HEK293 (cell line): ENCODE measurements around the gene ADGRB3.

Experiments used
- CTCF ChIA-PET: fragments of 350-600 bp; formaldehyde crosslinking; extraction: SDS; loops from one replicate; lab custom pipeline; 2021; ENCODE audit warnings: antibody characterized with exemption; lab: Yijun Ruan, JAX
- POLR2A ChIA-PET: fragments of 300-600 bp; formaldehyde crosslinking; extraction: SDS; loops from one replicate; lab custom pipeline; 2020; ENCODE audit warnings: antibody characterized with exemption, inconsistent platforms; lab: Yijun Ruan, JAX
- H3K27ac ChIP-seq: fragments of 200-500 bp; sonication (Bioruptor generic); 2 replicates; pipeline ENCODE4 v1.5.1; 2014; ENCODE audit warnings: low read depth, low read length, control low read depth, inconsistent platforms; ENCODE audit errors: extremely low read depth
- H3K36me3 ChIP-seq, 2 experiments: fragments of 200-500 bp in 1 of 2; sonication (Bioruptor generic) in 1 of 2; 1 replicate in 1 of 2; 2 replicates in 1 of 2; pipeline ENCODE4 v1.5.1; 2014 to 2017; ENCODE audit warnings: inconsistent platforms in 2 of 2, low read length in 2 of 2; ENCODE audit not compliant: control insufficient read depth in 2 of 2, insufficient read depth in 1 of 2
- H3K4me1 ChIP-seq: fragments of 200-500 bp; sonication (Bioruptor generic); 2 replicates; pipeline ENCODE4 v1.5.1; 2014; ENCODE audit warnings: mild to moderate bottlenecking, low read length, inconsistent platforms; ENCODE audit not compliant: control insufficient read depth, insufficient read depth
- H3K4me3 ChIP-seq: 2 replicates; pipeline ENCODE4 v1.5.1; 2011; ENCODE audit warnings: low read depth, mild to moderate bottlenecking, control low read depth, low read length, moderate library complexity
- H3K9me3 ChIP-seq: fragments of 200-500 bp; sonication (Bioruptor generic); 2 replicates; pipeline ENCODE4 v1.5.1; 2014; ENCODE audit warnings: low read depth, low read length, inconsistent platforms; ENCODE audit not compliant: control insufficient read depth, insufficient read depth
- KLF1 ChIP-seq: fragments of 450-650 bp; formaldehyde crosslinking; IDR thresholded peaks from 2 replicates; pipeline ENCODE4 v1.5.1; 2016; ENCODE audit warnings: missing biosample characterization, missing genetic modification characterization
- OVOL3 ChIP-seq: fragments of 450-650 bp; formaldehyde crosslinking; IDR thresholded peaks from 2 replicates; pipeline ENCODE4 v1.5.1; 2016; ENCODE audit warnings: missing biosample characterization, missing genetic modification characterization
- PRDM1 ChIP-seq: fragments of 450-650 bp; formaldehyde crosslinking; IDR thresholded peaks from 2 replicates; pipeline ENCODE4; 2016; ENCODE audit warnings: missing biosample characterization, missing genetic modification characterization
- ZBTB7A ChIP-seq: fragments of 450-650 bp; formaldehyde crosslinking; IDR thresholded peaks from 2 replicates; pipeline ENCODE4 v1.5.1; 2016; ENCODE audit warnings: low read depth, missing biosample characterization, missing genetic modification characterization
- ZFP41 ChIP-seq: fragments of 450-650 bp; formaldehyde crosslinking; IDR thresholded peaks from 2 replicates; pipeline ENCODE4 v1.5.1; 2016; ENCODE audit warnings: missing biosample characterization, missing genetic modification characterization, borderline replicate concordance
- ZNF214 ChIP-seq: fragments of 450-650 bp; formaldehyde crosslinking; IDR thresholded peaks from 2 replicates; pipeline ENCODE4 v1.5.1; 2017; ENCODE audit warnings: missing biosample characterization, mild to moderate bottlenecking, missing genetic modification characterization, borderline replicate concordance
- ZNF433 ChIP-seq: fragments of 450-650 bp; formaldehyde crosslinking; IDR thresholded peaks from 2 replicates; pipeline ENCODE4 v1.5.1; 2016; ENCODE audit warnings: missing biosample characterization, missing genetic modification characterization, low read depth
- ZNF654 ChIP-seq: fragments of 450-650 bp; formaldehyde crosslinking; IDR thresholded peaks from 2 replicates; pipeline ENCODE4 v1.5.1; 2016; ENCODE audit warnings: low read depth, missing biosample characterization, missing genetic modification characterization
- ZSCAN23 ChIP-seq: fragments of 450-650 bp; formaldehyde crosslinking; IDR thresholded peaks from 2 replicates; pipeline ENCODE4 v1.5.1; 2016; ENCODE audit warnings: missing biosample characterization, missing genetic modification characterization
- TF ChIP-seq, protein P1 (sequence below): fragments of 450-650 bp; formaldehyde crosslinking; conservative IDR thresholded peaks from 2 replicates; pipeline ENCODE4 v1.5.1; 2016; ENCODE audit warnings: low read depth, missing biosample characterization, missing genetic modification characterization
- TF ChIP-seq, protein P2 (sequence below): fragments of 450-650 bp; formaldehyde crosslinking; IDR thresholded peaks from 2 replicates; pipeline ENCODE4 v1.5.1; 2016; ENCODE audit warnings: missing biosample characterization, missing genetic modification characterization
- TF ChIP-seq, protein P3 (sequence below): fragments of 450-650 bp; formaldehyde crosslinking; IDR thresholded peaks from 2 replicates; pipeline ENCODE4 v1.5.1; 2016; ENCODE audit warnings: missing biosample characterization, missing genetic modification characterization
- TF ChIP-seq, protein P4 (sequence below): fragments of 450-650 bp; formaldehyde crosslinking; IDR thresholded peaks from 2 replicates; pipeline ENCODE4 v1.5.1; 2017; ENCODE audit warnings: missing biosample characterization, missing genetic modification characterization

The ADGRB3 gene

DNA sequence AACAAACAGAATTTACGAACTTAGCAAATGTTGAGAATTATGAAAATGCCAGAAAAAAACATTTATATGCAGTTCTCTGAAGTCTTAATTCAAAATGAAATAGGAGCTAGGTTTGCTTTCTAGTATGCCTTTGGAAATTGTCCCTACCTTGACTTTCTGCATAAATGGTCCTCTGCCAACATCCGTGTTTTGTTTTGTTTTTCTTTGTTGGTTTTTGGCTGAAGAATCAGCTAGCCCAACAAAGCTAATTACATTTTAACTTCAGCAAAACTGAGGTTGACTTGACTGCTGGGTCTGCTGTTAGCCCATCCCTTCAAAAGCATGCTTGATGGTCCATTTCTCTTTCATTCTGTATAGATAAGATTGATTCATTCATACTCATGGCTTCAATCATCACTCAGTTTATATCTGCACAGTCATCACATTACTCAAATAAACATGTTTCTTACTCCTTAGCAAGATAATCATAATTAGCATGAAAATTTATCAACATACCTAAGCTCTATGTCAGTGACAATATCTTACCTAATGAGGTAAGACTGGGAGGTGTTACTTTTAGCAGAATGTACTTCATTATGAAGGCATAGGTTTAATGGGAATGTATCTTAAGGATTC, 76.4 kb downstream of the ADGRB3 start:
- Histone ChIP-seq H3K9me3 (no peaks in the 10 kb centered on the region), H3K4me3 (no peak overlapping the region), H3K36me3 (no peaks in the 10 kb centered on the region), H3K4me1 (no peaks in the 10 kb centered on the region), H3K27ac (no peak overlapping the region)
- ChIA-PET CTCF (interaction anchor here (0.7 to 1.1 kb wide), 3 partner anchors 283 to 1327 kb away, joined by 3 to 5 read pairs (median 3); no protein-coding TSS in a partner anchor), POLR2A (no interaction called here)
- TF ChIP-seq ZFP41 (tag by site-specific recombination), result no peak
- TF ChIP-seq ZNF214 (tag by site-specific recombination), result no peak
- no peak for TF ChIP-seq ZNF654
- TF ChIP-seq, protein P1, sequence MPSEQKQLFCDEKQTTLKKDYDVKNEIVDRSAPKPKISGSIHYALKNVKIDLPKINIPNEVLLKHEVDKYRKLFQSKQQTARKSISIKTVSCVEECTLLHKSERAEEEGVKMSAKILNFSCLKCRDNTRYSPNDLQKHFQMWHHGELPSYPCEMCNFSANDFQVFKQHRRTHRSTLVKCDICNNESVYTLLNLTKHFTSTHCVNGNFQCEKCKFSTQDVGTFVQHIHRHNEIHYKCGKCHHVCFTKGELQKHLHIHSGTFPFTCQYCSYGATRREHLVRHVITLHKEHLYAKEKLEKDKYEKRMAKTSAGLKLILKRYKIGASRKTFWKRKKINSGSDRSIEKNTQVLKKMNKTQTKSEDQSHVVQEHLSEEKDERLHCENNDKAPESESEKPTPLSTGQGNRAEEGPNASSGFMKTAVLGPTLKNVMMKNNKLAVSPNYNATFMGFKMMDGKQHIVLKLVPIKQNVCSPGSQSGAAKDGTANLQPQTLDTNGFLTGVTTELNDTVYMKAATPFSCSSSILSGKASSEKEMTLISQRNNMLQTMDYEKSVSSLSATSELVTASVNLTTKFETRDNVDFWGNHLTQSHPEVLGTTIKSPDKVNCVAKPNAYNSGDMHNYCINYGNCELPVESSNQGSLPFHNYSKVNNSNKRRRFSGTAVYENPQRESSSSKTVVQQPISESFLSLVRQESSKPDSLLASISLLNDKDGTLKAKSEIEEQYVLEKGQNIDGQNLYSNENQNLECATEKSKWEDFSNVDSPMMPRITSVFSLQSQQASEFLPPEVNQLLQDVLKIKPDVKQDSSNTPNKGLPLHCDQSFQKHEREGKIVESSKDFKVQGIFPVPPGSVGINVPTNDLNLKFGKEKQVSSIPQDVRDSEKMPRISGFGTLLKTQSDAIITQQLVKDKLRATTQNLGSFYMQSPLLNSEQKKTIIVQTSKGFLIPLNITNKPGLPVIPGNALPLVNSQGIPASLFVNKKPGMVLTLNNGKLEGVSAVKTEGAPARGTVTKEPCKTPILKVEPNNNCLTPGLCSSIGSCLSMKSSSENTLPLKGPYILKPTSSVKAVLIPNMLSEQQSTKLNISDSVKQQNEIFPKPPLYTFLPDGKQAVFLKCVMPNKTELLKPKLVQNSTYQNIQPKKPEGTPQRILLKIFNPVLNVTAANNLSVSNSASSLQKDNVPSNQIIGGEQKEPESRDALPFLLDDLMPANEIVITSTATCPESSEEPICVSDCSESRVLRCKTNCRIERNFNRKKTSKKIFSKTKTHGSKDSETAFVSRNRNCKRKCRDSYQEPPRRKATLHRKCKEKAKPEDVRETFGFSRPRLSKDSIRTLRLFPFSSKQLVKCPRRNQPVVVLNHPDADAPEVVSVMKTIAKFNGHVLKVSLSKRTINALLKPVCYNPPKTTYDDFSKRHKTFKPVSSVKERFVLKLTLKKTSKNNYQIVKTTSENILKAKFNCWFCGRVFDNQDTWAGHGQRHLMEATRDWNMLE, result no peak
- TF ChIP-seq, protein P2, sequence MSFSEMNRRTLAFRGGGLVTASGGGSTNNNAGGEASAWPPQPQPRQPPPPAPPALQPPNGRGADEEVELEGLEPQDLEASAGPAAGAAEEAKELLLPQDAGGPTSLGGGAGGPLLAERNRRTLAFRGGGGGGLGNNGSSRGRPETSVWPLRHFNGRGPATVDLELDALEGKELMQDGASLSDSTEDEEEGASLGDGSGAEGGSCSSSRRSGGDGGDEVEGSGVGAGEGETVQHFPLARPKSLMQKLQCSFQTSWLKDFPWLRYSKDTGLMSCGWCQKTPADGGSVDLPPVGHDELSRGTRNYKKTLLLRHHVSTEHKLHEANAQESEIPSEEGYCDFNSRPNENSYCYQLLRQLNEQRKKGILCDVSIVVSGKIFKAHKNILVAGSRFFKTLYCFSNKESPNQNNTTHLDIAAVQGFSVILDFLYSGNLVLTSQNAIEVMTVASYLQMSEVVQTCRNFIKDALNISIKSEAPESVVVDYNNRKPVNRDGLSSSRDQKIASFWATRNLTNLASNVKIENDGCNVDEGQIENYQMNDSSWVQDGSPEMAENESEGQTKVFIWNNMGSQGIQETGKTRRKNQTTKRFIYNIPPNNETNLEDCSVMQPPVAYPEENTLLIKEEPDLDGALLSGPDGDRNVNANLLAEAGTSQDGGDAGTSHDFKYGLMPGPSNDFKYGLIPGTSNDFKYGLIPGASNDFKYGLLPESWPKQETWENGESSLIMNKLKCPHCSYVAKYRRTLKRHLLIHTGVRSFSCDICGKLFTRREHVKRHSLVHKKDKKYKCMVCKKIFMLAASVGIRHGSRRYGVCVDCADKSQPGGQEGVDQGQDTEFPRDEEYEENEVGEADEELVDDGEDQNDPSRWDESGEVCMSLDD, result no peak
- TF ChIP-seq OVOL3 (tag by site-specific recombination), result no peak
- TF ChIP-seq PRDM1 (tag by site-specific recombination), result no peak
- TF ChIP-seq ZSCAN23 (tag by site-specific recombination), result no peak
- TF ChIP-seq ZBTB7A (tag by site-specific recombination), result no peak
- TF ChIP-seq, protein P3, sequence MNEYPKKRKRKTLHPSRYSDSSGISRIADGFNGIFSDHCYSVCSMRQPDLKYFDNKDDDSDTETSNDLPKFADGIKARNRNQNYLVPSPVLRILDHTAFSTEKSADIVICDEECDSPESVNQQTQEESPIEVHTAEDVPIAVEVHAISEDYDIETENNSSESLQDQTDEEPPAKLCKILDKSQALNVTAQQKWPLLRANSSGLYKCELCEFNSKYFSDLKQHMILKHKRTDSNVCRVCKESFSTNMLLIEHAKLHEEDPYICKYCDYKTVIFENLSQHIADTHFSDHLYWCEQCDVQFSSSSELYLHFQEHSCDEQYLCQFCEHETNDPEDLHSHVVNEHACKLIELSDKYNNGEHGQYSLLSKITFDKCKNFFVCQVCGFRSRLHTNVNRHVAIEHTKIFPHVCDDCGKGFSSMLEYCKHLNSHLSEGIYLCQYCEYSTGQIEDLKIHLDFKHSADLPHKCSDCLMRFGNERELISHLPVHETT (tag by site-specific recombination), result no peak
- no peak for TF ChIP-seq ZNF433 (tag by site-specific recombination)
- TF ChIP-seq KLF1 (tag by site-specific recombination), result no peak

DNA sequence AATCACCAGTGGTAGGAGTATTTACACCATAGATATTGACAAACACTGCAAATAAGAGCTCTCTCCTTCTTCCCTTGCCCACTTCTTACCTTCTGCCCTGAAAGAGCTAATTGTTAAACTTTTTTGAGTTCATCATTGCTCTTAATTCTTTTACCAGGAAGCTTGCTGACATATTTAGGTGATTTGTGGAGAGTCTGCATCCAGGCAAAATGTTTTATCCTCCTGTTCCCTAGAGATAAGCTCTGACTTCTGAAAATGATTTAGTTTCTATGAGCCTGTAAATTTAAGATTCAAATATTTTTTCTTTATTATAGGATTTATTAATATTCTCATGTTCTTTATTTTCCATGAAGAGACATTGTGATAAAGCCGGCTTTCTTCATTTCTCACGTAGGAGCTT, 81.5 kb downstream of the ADGRB3 start:
- H3K4me3 ChIP-seq, result no peak overlapping the region
- POLR2A ChIA-PET, result no interaction called here
- TF ChIP-seq, protein P4, sequence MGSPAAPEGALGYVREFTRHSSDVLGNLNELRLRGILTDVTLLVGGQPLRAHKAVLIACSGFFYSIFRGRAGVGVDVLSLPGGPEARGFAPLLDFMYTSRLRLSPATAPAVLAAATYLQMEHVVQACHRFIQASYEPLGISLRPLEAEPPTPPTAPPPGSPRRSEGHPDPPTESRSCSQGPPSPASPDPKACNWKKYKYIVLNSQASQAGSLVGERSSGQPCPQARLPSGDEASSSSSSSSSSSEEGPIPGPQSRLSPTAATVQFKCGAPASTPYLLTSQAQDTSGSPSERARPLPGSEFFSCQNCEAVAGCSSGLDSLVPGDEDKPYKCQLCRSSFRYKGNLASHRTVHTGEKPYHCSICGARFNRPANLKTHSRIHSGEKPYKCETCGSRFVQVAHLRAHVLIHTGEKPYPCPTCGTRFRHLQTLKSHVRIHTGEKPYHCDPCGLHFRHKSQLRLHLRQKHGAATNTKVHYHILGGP (tag by site-specific recombination), result no peak
- H3K4me1 ChIP-seq, result no peaks in the 10 kb centered on the region
- H3K27ac ChIP-seq, result no peak overlapping the region
- H3K9me3 ChIP-seq, result no peaks in the 10 kb centered on the region
- CTCF ChIA-PET, result interaction anchor here (0.6 to 1.1 kb wide), 3 partner anchors 10 to 56 kb away, joined by 3 to 5 read pairs (median 3); no protein-coding TSS in a partner anchor
- H3K36me3 ChIP-seq, result no peaks in the 10 kb centered on the region
